NCI-H128 (cell line): ENCODE results near the gene DSCAML1.
"Not testable (repeated sequence)": the region's sequence is repeated elsewhere in the genome, so short reads cannot be mapped to it uniquely, and the experiment has no call there.

Experiments
- DNase-seq: peaks from one replicate; lab custom pipeline; 2025; ENCODE audit not compliant: unreplicated experiment; lab: John Stamatoyannopoulos, UW

Gene DSCAML1

DNA sequence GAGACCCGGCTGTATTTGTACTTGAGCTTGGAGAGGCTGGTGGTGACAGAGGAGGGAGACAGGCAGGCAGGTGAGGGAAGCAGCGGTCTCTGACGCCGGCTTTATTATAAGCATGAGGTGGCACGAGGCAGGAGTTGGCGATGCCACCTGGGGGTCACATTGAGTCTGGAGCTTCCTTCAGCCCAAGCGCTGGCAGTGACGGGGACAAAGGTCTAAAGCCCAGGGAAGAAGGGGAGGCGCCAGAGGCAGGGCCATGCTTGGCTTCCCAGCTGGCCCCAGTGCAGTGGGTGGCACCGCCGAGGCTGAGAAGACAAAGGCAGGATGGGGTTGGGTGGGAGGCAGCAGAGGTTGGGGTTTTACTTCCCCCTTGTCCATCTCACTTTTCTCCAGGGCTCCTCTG is 23.1 kb upstream of the DSCAML1 start:
- no peak for DNase-seq

DNA sequence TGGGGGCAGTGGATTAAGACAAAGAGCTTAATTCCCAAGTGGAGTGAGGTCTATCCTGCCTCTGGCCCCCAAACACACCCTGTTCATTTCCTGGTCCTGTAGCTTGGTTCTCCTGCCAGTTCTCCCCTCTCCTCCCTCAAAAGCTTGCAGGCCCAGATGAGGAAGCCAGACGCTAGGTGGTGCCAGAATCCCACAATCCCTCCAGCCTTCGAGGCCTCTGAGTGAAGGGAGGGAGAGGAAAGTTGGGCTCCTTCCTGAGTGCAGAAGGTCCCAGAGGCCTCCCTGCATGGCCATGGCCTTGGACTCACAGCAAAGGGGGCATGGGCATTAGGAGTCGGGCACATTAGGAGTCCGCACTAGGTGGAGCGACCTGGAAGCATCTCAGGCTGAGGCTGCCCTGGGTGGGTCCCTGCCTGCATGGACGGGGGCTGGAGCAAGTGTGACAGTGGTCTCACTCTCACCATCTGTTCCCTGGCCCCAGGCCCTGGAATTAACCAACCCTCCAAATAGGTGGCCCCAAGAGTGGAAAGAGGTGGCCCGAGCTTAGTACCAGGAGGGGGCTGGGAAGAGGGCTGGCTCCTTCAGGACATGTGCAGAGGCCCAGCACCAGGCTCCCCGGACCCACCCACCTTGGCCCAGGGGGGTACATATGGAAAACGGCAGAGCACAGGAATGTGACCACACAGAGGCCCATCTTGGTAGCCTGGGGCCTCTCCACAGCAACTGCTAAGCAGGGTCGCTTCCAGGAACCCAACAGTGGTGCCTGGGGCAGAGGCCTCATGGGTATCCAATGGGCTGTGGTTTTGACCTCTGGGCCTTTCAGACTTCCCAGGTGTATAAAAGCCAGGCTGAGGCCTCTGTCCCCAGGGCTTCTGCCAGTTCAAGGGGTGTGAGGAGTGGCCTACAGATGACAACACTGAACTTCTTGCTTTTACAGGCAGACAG is 22.4 kb upstream of the DSCAML1 start:
- DNase-seq, result no peak

DNA sequence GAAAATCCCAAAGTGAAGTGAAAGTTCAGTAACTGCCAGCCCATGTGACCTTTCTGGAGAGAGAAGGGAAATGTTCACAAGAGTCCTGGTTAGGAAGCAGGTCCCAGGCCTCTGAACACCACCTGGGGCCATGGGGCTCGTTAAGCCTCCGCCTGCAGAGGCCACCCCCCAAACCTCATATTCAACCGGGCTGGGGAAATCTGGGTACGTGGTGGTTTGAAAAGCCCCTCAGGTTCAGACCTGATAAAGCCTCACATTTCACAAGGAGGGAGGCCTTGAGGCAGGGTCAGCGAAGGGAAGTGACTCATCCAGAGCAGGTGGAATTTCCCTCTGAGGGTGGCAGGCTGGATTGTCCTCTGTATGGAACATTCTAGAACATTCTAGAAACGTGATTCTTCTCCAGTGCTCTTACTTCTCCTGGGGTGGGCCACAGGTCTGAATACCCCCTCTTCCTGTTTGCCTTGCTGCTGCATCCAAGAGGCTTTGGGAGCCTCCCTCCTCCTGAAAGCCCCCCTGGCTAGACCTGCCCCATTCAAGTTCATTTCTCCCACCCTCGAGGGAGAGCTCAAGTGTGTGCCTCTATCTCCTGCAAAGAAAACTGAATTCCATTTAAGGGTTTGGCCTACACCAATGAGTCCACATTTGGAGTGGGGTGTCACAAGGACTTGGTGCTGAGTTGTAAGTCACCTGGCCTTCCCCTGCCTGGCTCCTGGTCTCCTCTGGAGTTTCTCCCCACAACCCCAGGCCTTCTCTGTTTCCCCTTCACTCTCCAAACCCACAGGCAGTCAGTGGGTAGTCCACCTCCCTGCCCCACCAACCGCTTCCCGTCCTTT is 21.2 kb upstream of the DSCAML1 start:
- DNase-seq, result no peak

- DNase-seq, result peak; percentile 36
Measured at GRCh38 chr11:117817368-117818040, 20.5 kb upstream of the DSCAML1 start.

- no peak for DNase-seq
Measured at GRCh38 chr11:117816846-117817367, 19.9 kb upstream of the DSCAML1 start.

DNA sequence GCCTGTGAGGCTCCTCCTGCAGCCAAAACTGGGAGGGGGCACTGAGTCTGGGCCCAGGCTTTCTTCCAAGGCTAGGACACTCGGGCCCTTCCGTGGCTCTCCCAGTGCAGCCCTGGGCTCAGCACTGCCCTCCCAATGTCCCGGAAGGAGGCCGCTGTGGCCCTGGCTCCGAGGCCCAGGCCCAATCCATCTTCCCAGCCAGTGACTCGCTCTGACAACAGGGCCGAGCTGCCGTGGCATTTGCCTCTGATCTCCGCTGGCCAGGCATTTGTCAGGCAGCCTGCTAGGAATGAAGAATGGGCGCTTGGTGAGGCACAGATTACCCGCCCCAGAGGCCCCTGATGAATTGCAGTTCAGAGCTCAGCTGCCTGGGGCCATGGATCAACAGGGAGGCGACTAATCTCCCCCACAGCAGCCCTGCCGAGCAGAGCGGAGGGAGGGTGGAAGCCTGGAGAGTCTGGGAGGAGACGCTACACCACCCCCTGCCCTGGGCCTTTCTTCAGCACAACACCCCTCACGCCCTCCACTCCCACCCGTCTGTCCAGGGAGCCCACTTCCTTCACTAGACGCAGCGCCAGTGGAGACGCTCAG is 19.2 kb upstream of the DSCAML1 start:
- DNase-seq, result no peak

GRCh38 chr11:117815262-117815803 is 18.3 kb upstream of the DSCAML1 start:
- no peak for DNase-seq

DNA sequence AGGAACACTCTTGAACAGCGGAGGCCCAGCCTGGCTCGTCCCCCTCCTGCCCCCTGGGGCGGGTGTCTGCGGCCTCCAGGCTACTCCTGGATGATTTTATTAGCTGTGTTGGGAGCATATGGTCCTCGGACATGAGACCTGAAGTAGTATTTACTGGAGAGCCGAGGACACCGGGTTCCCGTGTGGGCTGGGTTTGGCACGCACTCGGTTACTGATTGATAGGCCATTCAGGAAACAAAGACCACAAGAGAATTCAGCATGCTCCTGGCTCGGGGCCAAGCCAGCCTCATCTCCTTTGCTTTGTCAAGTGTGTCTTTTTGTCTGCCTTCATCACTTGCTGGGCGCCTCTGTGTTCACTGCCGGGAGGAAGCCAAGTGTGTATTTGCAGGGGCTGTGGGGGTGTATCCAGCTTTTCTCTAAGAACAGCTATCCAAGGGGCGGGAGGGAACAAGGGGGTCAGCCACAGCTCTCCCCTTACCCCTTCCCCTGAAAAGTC is 17.8 kb upstream of the DSCAML1 start:
- DNase-seq, result peak; percentile 86

- DNase-seq, result no peak
Measured at GRCh38 chr11:117814204-117814765, 17.3 kb upstream of the DSCAML1 start.

DNA sequence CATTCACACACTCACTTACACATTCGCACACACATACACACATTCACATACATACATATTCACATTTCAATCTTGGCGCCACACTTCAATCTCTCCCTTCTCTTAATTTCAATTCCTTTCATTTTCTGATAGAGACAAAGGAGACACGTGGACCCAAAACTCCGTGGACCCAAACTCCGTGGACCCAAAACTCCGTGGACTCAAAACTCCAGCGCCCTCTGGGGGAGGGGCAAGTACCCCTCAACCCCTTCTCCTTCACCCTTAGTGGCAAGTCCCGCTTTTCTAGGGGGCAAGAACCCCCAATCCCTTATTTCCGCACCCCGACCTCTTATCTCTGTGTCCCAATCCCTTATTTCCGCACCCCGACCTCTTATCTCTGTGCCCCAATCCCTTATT is 13.0 kb upstream of the DSCAML1 start:
- DNase-seq, result not testable (repeated sequence)

GRCh38 chr11:117809236-117810055 is 12.4 kb upstream of the DSCAML1 start:
- no peak for DNase-seq

- DNase-seq, result no peak
Measured at GRCh38 chr11:117808784-117809183, 11.8 kb upstream of the DSCAML1 start.

- DNase-seq, result peak; percentile 54
Measured at GRCh38 chr11:117807482-117808327, 10.7 kb upstream of the DSCAML1 start.

- no peak for DNase-seq
Measured at GRCh38 chr11:117806846-117807245, 9.8 kb upstream of the DSCAML1 start.

GRCh38 chr11:117805045-117805444 is 8.0 kb upstream of the DSCAML1 start:
- DNase-seq, result no peak

- DNase-seq, result no peak
Measured at GRCh38 chr11:117803896-117804295, 6.9 kb upstream of the DSCAML1 start.

DNA sequence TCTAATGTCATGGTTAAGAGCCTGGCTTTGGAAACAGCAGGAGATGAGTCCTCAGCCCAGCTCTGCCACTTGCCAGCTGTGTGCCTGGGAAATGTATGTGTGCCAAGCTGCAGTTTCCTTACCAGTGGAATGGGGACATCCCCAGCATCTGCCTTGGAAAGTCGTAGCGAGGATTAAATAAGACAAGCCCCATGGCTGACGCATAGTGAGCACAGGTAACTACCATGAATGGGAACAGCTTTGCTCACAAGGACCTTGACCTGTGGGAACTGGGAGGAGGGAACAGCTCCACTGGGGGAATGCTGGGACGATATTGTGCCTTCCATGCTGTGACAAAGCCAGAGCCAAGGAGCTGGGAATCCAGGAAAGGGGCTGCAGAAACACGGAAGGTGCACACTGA is 2.6 kb upstream of the DSCAML1 start:
- DNase-seq, result no peak

- no peak for DNase-seq
Measured at GRCh38 chr11:117796456-117796871, 552 bp downstream of the DSCAML1 start.
